Calu3 (cell line): ENCODE data around the gene PHYHD1. TPM values are rescaled to one million over a fixed set of nuclear protein-coding genes. Genes with fewer than 3 reads are reported as not detected.

Source experiments
- BruUV-seq: library from RNA; stranded (reverse); fragments of 400-500 nt; replicated peaks from 2 replicates; lab custom pipeline; 2021; lab: Mats Ljungman, UMichigan
- CTCF ChIA-PET: fragments of 300-600 bp; sonication (Branson Sonifier 250); formaldehyde crosslinking; loops from one replicate; lab custom pipeline; 2022; ENCODE audit warnings: antibody characterized with exemption; lab: Charles Lee
- DNase-seq: peaks from one replicate; pipeline ENCODE4 v3.0.0; 2022
- H3K27ac Mint-ChIP-seq: one replicate; pipeline ENCODE4 v1.8.0; 2022; ENCODE audit warnings: mixed read lengths; ENCODE audit not compliant: unreplicated experiment
- H3K27me3 Mint-ChIP-seq: one replicate; pipeline ENCODE4 v1.8.0; 2022; ENCODE audit warnings: mixed read lengths; ENCODE audit not compliant: unreplicated experiment
- H3K36me3 Mint-ChIP-seq: one replicate; pipeline ENCODE4 v1.8.0; 2022; ENCODE audit warnings: mild to moderate bottlenecking, moderate library complexity, mixed read lengths; ENCODE audit not compliant: insufficient read depth, unreplicated experiment
- H3K4me1 Mint-ChIP-seq: one replicate; pipeline ENCODE4 v1.8.0; 2022; ENCODE audit warnings: mild to moderate bottlenecking, low read depth, mixed read lengths; ENCODE audit not compliant: unreplicated experiment
- H3K4me3 Mint-ChIP-seq: one replicate; pipeline ENCODE4 v1.8.0; 2022; ENCODE audit warnings: mild to moderate bottlenecking, low read depth, moderate library complexity, mixed read lengths; ENCODE audit not compliant: unreplicated experiment
- H3K9me3 Mint-ChIP-seq: one replicate; pipeline ENCODE4 v1.8.0; 2022; ENCODE audit warnings: low read depth, mixed read lengths; ENCODE audit not compliant: unreplicated experiment
- intact Hi-C: fragments of 100-400 bp; cut with micrococcal nuclease; formaldehyde crosslinking; loops from one replicate; pipeline ENCODE4 v1.10.0; 2022; ENCODE audit not compliant: unreplicated experiment
- total RNA-seq: library from RNA; stranded (reverse); gene quantifications from 2 replicates; pipeline ENCODE4 v1.2.3, GENCODE V29; 2022
- TF ChIP-seq, protein P1 (sequence below): fragments of 200-600 bp; IDR thresholded peaks from one replicate; pipeline ENCODE4 v1.8.0; 2022; ENCODE audit warnings: antibody characterized with exemption; ENCODE audit not compliant: unreplicated experiment

Gene PHYHD1
- total RNA-seq, 1 experiment from 2014 or later = not detected

DNA sequence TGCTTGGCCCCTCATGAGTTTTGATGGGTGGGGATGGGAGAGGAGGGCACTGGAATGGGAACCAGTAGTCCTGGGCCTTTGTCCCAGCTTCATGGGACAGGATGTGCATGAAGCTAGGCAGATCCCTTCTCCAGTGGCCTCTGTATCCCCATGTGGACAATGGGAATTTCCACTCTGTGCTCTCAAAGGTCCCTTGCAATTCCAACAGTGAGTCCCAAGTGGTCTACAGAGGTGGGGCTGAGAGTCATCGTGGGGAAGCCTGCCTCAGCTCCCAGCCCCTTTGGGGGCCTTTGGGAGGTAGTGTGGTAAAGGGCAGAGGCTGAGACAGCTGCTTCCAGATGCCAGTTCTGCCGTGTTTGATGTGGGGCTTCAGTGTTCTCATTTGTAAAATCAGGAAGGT lies 1.9 kb upstream of the PHYHD1 start:
- Mint-ChIP-seq H3K9me3 (no peaks in the 10 kb centered on the region), H3K27me3 (no peaks in the 10 kb centered on the region), H3K4me1 (no peaks in the 10 kb centered on the region), H3K4me3 (no peak overlapping the region), H3K27ac (no peak overlapping the region), H3K36me3 (peaks cover 22% of the 10 kb centered on the region)
- intact Hi-C loops = no loop called here
- CTCF ChIA-PET = no interaction called here
- DNase-seq = no peak
- TF ChIP-seq, protein P1, sequence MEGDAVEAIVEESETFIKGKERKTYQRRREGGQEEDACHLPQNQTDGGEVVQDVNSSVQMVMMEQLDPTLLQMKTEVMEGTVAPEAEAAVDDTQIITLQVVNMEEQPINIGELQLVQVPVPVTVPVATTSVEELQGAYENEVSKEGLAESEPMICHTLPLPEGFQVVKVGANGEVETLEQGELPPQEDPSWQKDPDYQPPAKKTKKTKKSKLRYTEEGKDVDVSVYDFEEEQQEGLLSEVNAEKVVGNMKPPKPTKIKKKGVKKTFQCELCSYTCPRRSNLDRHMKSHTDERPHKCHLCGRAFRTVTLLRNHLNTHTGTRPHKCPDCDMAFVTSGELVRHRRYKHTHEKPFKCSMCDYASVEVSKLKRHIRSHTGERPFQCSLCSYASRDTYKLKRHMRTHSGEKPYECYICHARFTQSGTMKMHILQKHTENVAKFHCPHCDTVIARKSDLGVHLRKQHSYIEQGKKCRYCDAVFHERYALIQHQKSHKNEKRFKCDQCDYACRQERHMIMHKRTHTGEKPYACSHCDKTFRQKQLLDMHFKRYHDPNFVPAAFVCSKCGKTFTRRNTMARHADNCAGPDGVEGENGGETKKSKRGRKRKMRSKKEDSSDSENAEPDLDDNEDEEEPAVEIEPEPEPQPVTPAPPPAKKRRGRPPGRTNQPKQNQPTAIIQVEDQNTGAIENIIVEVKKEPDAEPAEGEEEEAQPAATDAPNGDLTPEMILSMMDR = no peak
- BruUV-seq = no TSS peak

DNA sequence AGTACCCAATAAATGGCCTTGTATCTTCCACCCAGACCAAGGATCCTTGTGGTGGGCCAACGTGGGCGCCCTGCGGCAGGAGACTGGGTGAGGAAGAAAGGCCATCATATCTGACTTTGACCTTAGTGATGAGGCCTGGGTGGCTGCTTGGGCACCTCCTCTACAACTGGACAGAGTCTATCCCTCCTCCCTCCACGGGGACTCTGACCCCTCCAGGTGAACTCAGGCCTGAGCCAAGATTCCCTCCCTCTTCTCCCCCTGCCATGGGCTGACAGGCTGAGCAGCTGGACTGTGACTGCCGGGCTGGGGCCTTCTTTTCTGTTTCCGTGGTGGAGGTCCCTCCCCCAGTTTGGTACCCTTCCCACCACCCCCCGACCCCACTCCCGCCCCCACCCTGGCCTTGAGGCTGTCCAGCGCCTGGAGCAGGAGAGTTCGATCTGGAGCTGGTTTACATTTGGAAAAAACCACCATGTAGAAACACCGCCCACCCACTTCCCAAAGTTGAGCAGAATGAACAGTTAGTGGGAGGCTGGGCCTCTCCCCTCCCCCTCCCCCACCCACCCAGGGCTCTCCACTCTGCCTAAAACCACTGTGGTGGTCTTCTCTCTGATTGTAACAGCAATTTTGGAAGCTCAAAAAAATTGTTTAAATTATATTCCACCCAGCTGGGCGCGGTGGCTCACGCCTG lies 1.2 kb upstream of the PHYHD1 start:
- intact Hi-C loops = no loop called here
- Mint-ChIP-seq H3K36me3 (peaks cover 22% of the 10 kb centered on the region), H3K4me3 (no peak overlapping the region), H3K27me3 (no peaks in the 10 kb centered on the region), H3K4me1 (no peaks in the 10 kb centered on the region), H3K27ac (no peak overlapping the region), H3K9me3 (no peaks in the 10 kb centered on the region)
- CTCF ChIA-PET = interaction anchor here (0.6 kb wide), 1 partner anchor 84 kb away, joined by 5 read pairs; no protein-coding TSS in a partner anchor
- no TSS peak for BruUV-seq
- no peak for DNase-seq
- TF ChIP-seq, protein P1 = no peak

DNA sequence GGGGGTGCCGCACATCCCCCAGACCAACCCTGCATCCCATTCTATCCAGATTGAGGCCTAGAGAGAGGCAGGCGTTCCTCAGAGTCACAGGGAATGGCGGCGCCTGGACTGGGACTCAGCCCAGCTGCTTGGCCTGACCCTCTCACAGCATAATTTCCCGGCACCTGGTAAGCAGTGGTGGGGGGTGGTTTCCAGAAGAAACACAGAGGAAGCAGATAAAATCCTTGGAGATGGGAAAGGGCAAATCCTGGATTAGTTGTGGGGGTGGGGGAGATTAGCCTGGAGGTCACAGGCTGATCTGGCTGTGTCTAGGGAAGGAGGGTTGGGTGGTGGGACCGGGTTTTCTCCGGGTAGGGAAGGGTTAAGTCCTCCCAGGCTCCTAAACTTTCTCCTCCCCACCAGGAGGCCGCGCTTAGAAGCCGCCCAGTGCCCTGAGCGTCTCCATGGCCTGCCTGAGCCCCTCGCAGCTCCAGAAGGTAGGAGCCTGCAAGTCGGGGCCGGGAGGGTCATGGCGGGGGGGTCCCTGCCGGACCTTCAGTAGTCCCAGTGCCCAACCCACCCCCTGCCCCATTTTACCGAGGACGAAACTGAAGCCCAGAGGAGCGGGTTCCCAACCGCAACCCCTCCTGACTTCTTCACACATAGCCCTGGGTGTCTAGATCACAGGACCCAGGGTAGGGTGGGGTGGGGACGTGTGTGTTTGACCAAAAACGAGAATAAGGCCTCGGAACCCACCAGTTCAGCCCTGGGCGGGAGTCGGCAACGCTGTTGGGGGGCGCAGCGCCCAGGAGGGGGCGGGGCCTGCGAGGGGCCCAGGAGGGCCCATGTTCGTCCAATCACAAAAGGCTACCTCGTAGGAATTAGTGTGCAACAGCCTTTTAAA lies 1.3 kb downstream of the PHYHD1 start:
- Mint-ChIP-seq H3K4me1 (no peaks in the 10 kb centered on the region), H3K27me3 (no peaks in the 10 kb centered on the region), H3K36me3 (peaks cover 14% of the 10 kb centered on the region), H3K9me3 (no peaks in the 10 kb centered on the region), H3K27ac (no peak overlapping the region), H3K4me3 (no peak overlapping the region)
- TF ChIP-seq, protein P1 = no peak
- no peak for DNase-seq
- intact Hi-C loops = no loop called here
- BruUV-seq = no TSS peak
- CTCF ChIA-PET = interaction anchor here (0.6 kb wide), 1 partner anchor 78 kb away, joined by 3 read pairs; no protein-coding TSS in a partner anchor

DNA sequence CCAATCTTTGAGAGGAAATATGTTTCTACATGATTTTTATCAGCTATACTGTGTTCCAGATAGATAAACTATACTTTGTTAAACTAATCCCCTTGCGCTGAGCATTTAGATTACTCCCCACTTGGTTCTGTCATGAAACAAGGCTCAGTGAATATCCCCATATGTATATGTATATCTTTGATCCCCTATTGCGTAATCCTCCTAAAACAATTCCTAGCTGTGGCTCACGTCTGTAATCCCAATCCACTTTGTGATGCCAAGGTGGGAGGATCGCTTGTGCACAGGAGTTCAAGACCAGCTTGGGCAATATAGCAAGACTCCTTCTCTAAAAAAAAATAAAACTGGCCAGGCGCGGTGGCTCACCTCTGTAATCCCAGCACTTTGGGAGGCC lies 2.7 kb downstream of the PHYHD1 start:
- Mint-ChIP-seq H3K4me1 (peaks cover 7% of the 10 kb centered on the region), H3K36me3 (peaks cover 5% of the 10 kb centered on the region), H3K4me3 (no peak overlapping the region), H3K27ac (no peak overlapping the region), H3K9me3 (no peaks in the 10 kb centered on the region), H3K27me3 (no peaks in the 10 kb centered on the region)
- intact Hi-C loops = no loop called here
- no TSS peak for BruUV-seq
- no peak for DNase-seq
- TF ChIP-seq, protein P1 = no peak
- CTCF ChIA-PET = interaction anchor here (1.0 kb wide), 1 partner anchor 11 kb away, joined by 4 read pairs; no protein-coding TSS in a partner anchor
